ENCODE results near the gene CPNE8.

DNA sequence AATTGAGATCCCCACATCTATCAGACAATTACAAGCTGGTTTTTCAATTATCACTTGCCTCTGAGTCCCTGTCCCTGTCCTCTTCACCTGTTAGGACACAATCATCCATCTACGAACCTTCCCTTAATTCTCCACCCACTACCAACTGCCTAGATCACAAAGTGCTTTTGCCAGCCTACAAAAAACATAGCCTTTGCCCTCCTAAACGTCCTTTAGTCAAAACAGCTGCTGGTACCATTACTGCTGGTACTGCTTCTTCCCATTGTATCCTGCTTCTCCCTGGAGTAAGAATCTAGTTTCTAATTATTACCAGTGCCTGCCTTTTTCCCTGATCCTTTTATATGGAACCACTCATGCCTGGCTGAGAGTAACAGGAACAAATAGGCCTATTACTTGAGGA is 82.1 kb downstream of the CPNE8 start:
- TF ChIP-seq EZH2 (IDR thresholded peaks at IDR 0.05; ENCODE audit: borderline replicate concordance, low read depth, low read length, severe bottlenecking), result no peak
- TF ChIP-seq, protein P1, sequence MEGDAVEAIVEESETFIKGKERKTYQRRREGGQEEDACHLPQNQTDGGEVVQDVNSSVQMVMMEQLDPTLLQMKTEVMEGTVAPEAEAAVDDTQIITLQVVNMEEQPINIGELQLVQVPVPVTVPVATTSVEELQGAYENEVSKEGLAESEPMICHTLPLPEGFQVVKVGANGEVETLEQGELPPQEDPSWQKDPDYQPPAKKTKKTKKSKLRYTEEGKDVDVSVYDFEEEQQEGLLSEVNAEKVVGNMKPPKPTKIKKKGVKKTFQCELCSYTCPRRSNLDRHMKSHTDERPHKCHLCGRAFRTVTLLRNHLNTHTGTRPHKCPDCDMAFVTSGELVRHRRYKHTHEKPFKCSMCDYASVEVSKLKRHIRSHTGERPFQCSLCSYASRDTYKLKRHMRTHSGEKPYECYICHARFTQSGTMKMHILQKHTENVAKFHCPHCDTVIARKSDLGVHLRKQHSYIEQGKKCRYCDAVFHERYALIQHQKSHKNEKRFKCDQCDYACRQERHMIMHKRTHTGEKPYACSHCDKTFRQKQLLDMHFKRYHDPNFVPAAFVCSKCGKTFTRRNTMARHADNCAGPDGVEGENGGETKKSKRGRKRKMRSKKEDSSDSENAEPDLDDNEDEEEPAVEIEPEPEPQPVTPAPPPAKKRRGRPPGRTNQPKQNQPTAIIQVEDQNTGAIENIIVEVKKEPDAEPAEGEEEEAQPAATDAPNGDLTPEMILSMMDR (IDR thresholded peaks at IDR 0.05; ENCODE audit: borderline replicate concordance, extremely low read depth, low read length, poor library complexity, severe bottlenecking), result no peak

All from DND-41 (cell line).